ENCODE results near the gene CCHCR1.

GRCh38 chr6:31171931-31172905, 14.6 kb upstream of the CCHCR1 start:
- TF ChIP-seq CTCF (IDR thresholded peaks at IDR 0.05; ENCODE audit: low read depth, low read length) (no peak), EZH2phosphoT487 (IDR thresholded peaks at IDR 0.05; ENCODE audit: low read depth) (no peak)

All from OCI-LY3 (cell line).